MCF 10A (cell line): Measurements from ENCODE around the gene HILPDA. TPM values are rescaled to one million over a fixed set of nuclear protein-coding genes. Genes with fewer than 3 reads are reported as not detected.

Experiments
- BruUV-seq: library from RNA; stranded (reverse); fragments of 400-500 nt; replicated peaks from 2 replicates; lab custom pipeline; 2021; lab: Mats Ljungman, UMichigan
- CTCF ChIA-PET: fragments of 300-600 bp; sonication (Branson Sonifier 250); formaldehyde crosslinking; extraction: SDS; loops from one replicate; lab custom pipeline; 2021; ENCODE audit warnings: antibody characterized with exemption, inconsistent platforms; lab: Yijun Ruan, JAX
- POLR2A ChIA-PET: fragments of 300-600, 350-650 bp; sonication (Branson Sonifier 250); formaldehyde crosslinking; extraction: SDS; loops from one replicate; lab custom pipeline; 2020; ENCODE audit warnings: antibody characterized with exemption, inconsistent platforms; lab: Yijun Ruan, JAX
- DNase-seq: peaks from one replicate; pipeline ENCODE4 v3.0.0-alpha.2; 2018; ENCODE audit not compliant: unreplicated experiment
- H3K27ac Mint-ChIP-seq: one replicate; pipeline ENCODE4 v1.8.0; 2022; ENCODE audit warnings: mild to moderate bottlenecking, low read depth, mixed read lengths; ENCODE audit not compliant: unreplicated experiment
- H3K27me3 Mint-ChIP-seq: one replicate; pipeline ENCODE4 v1.8.0; 2022; ENCODE audit warnings: mixed read lengths; ENCODE audit not compliant: insufficient read depth, unreplicated experiment
- H3K36me3 Mint-ChIP-seq: one replicate; pipeline ENCODE4 v1.8.0; 2022; ENCODE audit warnings: mild to moderate bottlenecking, moderate library complexity, mixed read lengths; ENCODE audit not compliant: insufficient read depth, unreplicated experiment
- H3K4me1 Mint-ChIP-seq: one replicate; pipeline ENCODE4 v1.8.0; 2022; ENCODE audit warnings: mixed read lengths; ENCODE audit not compliant: insufficient read depth, unreplicated experiment
- H3K4me3 Mint-ChIP-seq: one replicate; pipeline ENCODE4 v1.8.0; 2022; ENCODE audit warnings: mild to moderate bottlenecking, moderate library complexity, mixed read lengths; ENCODE audit not compliant: unreplicated experiment
- H3K9me3 Mint-ChIP-seq: one replicate; pipeline ENCODE4 v1.8.0; 2022; ENCODE audit warnings: mixed read lengths; ENCODE audit not compliant: unreplicated experiment
- CTCF ChIP-seq: fragments of 200-600 bp; IDR thresholded peaks from one replicate; pipeline ENCODE4 v1.8.0; 2022; ENCODE audit warnings: antibody characterized with exemption, mild to moderate bottlenecking; ENCODE audit not compliant: unreplicated experiment
- intact Hi-C: fragments of 100-400 bp; cut with micrococcal nuclease; formaldehyde crosslinking; loops from 2 replicates; pipeline ENCODE4 v1.14.1; 2022
- total RNA-seq: library from RNA; stranded (reverse); gene quantifications from 2 replicates; pipeline ENCODE4 v1.2.3, GENCODE V29; 2022

Gene HILPDA
- total RNA-seq, 1 experiment from 2014 or later = 8.3 TPM

- H3K27me3 Mint-ChIP-seq = no peaks in the 10 kb centered on the region
- intact Hi-C loops = no loop called here
- no peaks in the 10 kb centered on the region for H3K36me3 Mint-ChIP-seq
- no peaks in the 10 kb centered on the region for H3K4me1 Mint-ChIP-seq
- H3K27ac Mint-ChIP-seq = no peak overlapping the region
- ChIA-PET CTCF (interaction anchor here (4.9 to 11.7 kb wide), 2 partner anchors 10 to 23 kb away, joined by 31 to 129 read pairs; no protein-coding TSS in a partner anchor), POLR2A (interaction anchor here (0.6 kb wide), 1 partner anchor 1932 kb away, joined by 4 read pairs; no protein-coding TSS in a partner anchor)
- H3K9me3 Mint-ChIP-seq = no peaks in the 10 kb centered on the region
- TF ChIP-seq CTCF = no peak
- H3K4me3 Mint-ChIP-seq = no peak overlapping the region
- BruUV-seq = no TSS peak
- no peak for DNase-seq
Measured at GRCh38 chr7:128437426-128438332, 18.0 kb upstream of the HILPDA start.

GRCh38 chr7:128442356-128442755, 13.3 kb upstream of the HILPDA start:
- intact Hi-C loops = no loop called here
- BruUV-seq = no TSS peak
- H3K27me3 Mint-ChIP-seq = no peaks in the 10 kb centered on the region
- no peak for TF ChIP-seq CTCF
- no peaks in the 10 kb centered on the region for H3K4me1 Mint-ChIP-seq
- ChIA-PET POLR2A (interaction anchor here (1.5 to 1.8 kb wide), 2 partner anchors 10 to 13 kb away, joined by 3 to 5 read pairs; partner anchors contain the start of gene HILPDA), CTCF (interaction anchor here (1.0 to 11.7 kb wide), 3 partner anchors 15 to 95 kb away, joined by 3 to 129 read pairs (median 6); no protein-coding TSS in a partner anchor)
- no peaks in the 10 kb centered on the region for H3K36me3 Mint-ChIP-seq
- H3K9me3 Mint-ChIP-seq = no peaks in the 10 kb centered on the region
- H3K4me3 Mint-ChIP-seq = no peak overlapping the region
- no peak overlapping the region for H3K27ac Mint-ChIP-seq
- DNase-seq = no peak

DNA sequence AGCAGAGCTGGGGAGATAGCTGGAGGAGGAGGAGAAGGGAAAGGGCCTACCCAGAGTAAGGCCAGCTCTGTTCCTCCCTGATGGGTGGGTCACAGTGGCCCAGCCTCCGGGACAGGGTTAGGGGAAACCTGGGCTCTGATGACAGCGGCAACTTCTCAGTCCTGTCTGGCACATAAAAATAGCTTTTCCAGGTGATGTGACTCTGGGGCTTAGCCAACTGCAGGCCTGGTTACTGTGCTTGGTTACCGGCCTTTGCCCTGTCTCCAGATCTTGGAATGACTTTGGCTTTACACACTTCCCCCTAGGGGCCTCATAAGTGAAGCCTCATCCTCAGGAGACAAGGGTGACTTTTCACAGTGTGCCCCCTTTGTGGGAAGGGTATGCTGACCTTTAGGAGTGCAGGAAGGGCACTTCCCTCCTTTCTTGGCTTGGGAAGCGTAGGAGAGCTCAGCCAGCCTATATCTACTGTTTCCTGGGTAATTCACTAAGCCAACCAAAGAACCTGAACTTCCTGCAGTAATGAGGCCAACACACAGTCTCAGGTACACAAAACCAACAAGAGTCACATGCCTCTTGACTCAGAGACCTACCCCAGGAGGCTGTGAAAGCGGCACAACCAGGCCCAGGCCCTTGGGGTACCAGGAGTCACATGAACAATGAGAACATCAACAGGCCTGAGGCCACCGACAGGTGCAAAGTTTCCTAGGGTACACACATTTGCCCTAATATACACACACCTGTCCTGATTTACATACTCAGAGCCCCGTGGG, 11.7 kb upstream of the HILPDA start:
- intact Hi-C loops = no loop called here
- no peak for TF ChIP-seq CTCF
- Mint-ChIP-seq H3K4me3 (no peak overlapping the region), H3K27ac (no peak overlapping the region), H3K4me1 (no peaks in the 10 kb centered on the region), H3K9me3 (no peaks in the 10 kb centered on the region), H3K27me3 (no peaks in the 10 kb centered on the region), H3K36me3 (no peaks in the 10 kb centered on the region)
- ChIA-PET POLR2A (interaction anchor here (0.5 to 1.0 kb wide), 4 partner anchors 11 to 142 kb away, joined by 3 to 6 read pairs (median 4); partner anchors contain the start of gene HILPDA), CTCF (interaction anchor here (0.6 to 11.7 kb wide), 9 partner anchors 11 to 1628 kb away, joined by 3 to 129 read pairs (median 4); no protein-coding TSS in a partner anchor)
- no peak for DNase-seq
- BruUV-seq = no TSS peak

GRCh38 chr7:128446306-128446705, 9.4 kb upstream of the HILPDA start:
- H3K4me3 Mint-ChIP-seq = no peak overlapping the region
- no peak overlapping the region for H3K27ac Mint-ChIP-seq
- H3K9me3 Mint-ChIP-seq = no peaks in the 10 kb centered on the region
- intact Hi-C loops = no loop called here
- TF ChIP-seq CTCF = no peak
- H3K36me3 Mint-ChIP-seq = no peaks in the 10 kb centered on the region
- H3K27me3 Mint-ChIP-seq = peaks cover 9% of the 10 kb centered on the region
- DNase-seq = no peak
- ChIA-PET CTCF (interaction anchor here (1.2 to 1.5 kb wide), 2 partner anchors 14 to 18 kb away, joined by 4 to 5 read pairs; no protein-coding TSS in a partner anchor), POLR2A (no interaction called here)
- no peaks in the 10 kb centered on the region for H3K4me1 Mint-ChIP-seq
- no TSS peak for BruUV-seq
